ENCODE data around the gene TMEM236. TPM values are rescaled to one million over a fixed set of nuclear protein-coding genes. Genes with fewer than 3 reads are reported as not detected.

TMEM236 gene
- total RNA-seq, 4 donors from 2014 or later = 0.16 to 1.6 (median 0.63) TPM

DNA sequence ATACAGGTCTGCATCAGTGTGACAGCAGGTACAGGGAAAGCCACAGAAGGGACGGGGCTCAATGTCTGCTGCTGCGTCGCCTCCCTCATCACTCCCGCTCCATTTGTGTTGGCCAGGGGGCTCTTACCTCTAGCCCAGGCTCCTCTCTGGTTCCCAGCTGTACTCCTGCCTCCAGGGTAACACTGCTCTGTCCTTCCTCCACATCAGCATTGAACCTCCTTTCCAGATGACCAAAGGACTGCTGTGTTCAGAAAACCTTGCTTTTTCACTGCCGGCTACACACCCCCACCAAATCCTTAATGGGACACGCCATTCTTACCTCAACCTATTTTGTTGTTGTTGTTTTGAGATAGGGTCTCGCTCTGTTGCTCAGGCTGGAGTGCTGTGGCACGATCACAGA lies 2.1 kb upstream of the TMEM236 start:
- TF ChIP-seq EP300 (IDR thresholded peaks at IDR 0.05) = no peak
- TF ChIP-seq, protein P1, sequence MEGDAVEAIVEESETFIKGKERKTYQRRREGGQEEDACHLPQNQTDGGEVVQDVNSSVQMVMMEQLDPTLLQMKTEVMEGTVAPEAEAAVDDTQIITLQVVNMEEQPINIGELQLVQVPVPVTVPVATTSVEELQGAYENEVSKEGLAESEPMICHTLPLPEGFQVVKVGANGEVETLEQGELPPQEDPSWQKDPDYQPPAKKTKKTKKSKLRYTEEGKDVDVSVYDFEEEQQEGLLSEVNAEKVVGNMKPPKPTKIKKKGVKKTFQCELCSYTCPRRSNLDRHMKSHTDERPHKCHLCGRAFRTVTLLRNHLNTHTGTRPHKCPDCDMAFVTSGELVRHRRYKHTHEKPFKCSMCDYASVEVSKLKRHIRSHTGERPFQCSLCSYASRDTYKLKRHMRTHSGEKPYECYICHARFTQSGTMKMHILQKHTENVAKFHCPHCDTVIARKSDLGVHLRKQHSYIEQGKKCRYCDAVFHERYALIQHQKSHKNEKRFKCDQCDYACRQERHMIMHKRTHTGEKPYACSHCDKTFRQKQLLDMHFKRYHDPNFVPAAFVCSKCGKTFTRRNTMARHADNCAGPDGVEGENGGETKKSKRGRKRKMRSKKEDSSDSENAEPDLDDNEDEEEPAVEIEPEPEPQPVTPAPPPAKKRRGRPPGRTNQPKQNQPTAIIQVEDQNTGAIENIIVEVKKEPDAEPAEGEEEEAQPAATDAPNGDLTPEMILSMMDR (IDR thresholded peaks at IDR 0.05) = no peak
- ATAC-seq = no peak
- Histone ChIP-seq H3K4me1 (no peaks in the 10 kb centered on the region), H3K27ac (no peak overlapping the region), H3K27me3 (no peaks in the 10 kb centered on the region), H3K36me3 (no peaks in the 10 kb centered on the region), H3K4me3 (no peak overlapping the region), H3K9me3 (no peaks in the 10 kb centered on the region)
- WGBS, 2 donors (ENCODE audit: low coverage in 1 of 2) = 90 to 97% methylated on average over 4 to 7 of the region's 8 CpGs

DNA sequence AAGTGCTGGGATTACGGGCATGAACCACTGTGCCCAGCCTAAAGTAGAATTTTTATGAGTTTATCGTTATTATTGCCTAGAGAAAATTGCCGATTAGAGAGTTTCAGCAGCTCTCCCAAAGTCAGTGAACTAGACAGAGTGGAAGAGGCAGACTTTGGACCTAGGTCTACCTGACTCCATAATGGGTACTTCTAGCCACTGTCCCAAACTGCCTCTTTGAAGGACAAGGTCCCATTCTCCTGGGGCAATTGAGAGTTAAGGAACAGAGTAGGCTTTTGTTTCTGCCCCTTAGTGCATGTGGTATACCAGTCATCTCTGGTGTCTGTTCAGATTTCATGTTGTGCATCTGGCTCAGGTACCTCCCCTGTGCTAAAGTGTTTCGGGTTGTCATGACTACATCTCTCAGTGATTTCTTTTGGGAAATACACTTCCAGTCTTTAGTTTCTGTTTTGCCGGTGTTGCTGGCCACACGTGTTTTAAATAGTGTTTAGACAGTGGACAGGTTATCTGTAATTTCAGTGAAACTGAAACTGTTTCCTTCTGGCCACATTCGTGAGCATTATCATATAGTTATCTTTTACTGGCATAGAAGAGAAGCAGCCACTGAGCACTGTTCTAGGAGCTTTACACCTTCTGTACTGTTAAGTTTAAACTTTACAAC lies 4.7 kb downstream of the TMEM236 start:
- TF ChIP-seq POLR2AphosphoS5 (IDR thresholded peaks at IDR 0.05) (no peak), EP300 (IDR thresholded peaks at IDR 0.05) (no peak), POLR2A (IDR thresholded peaks at IDR 0.05) (no peak)
- TF ChIP-seq, protein P1 (IDR thresholded peaks at IDR 0.05) = no peak
- no peaks in the 10 kb centered on the region for H3K36me3 ChIP-seq
- WGBS, 2 donors (ENCODE audit: low coverage in 1 of 2) = 43 to 45% methylated on average over 5 to 7 of the region's 7 CpGs
- H3K27ac ChIP-seq = no peak overlapping the region
- no peak overlapping the region for H3K4me3 ChIP-seq
- peaks cover 0 to 6% (median 0%) of the 10 kb centered on the region in 3 donors for H3K4me1 ChIP-seq
- H3K9me3 ChIP-seq = no peaks in the 10 kb centered on the region
- ATAC-seq = peak; percentile 34
- no peaks in the 10 kb centered on the region for H3K27me3 ChIP-seq

- no peak overlapping the region for H3K4me3 ChIP-seq
- H3K27me3 ChIP-seq = no peaks in the 10 kb centered on the region
- no peak overlapping the region for H3K27ac ChIP-seq
- peaks cover 0 to 6% (median 0%) of the 10 kb centered on the region in 3 donors for H3K4me1 ChIP-seq
- TF ChIP-seq EP300 (IDR thresholded peaks at IDR 0.05) (no peak), POLR2AphosphoS5 (IDR thresholded peaks at IDR 0.05) (no peak), POLR2A (IDR thresholded peaks at IDR 0.05) (no peak)
- TF ChIP-seq, protein P1 (IDR thresholded peaks at IDR 0.05) = no peak
- H3K9me3 ChIP-seq = no peaks in the 10 kb centered on the region
- ATAC-seq = no peak
- no peaks in the 10 kb centered on the region for H3K36me3 ChIP-seq
- WGBS, 2 donors (ENCODE audit: low coverage in 1 of 2) = 70 to 79% methylated on average over 2 of the region's 2 CpGs
These were observed 6.2 kb downstream of the TMEM236 start for GRCh38 chr10:17758200-17758599.

- TF ChIP-seq EP300 (IDR thresholded peaks at IDR 0.05) (no peak), POLR2A (IDR thresholded peaks at IDR 0.05) (no peak), POLR2AphosphoS5 (IDR thresholded peaks at IDR 0.05) (no peak)
- TF ChIP-seq, protein P1 (IDR thresholded peaks at IDR 0.05) = no peak
- ATAC-seq = peak; percentile 25
- no peaks in the 10 kb centered on the region for H3K36me3 ChIP-seq
These were observed 6.9 kb downstream of the TMEM236 start for GRCh38 chr10:17758896-17759295.

GRCh38 chr10:17764142-17764541 lies 12.1 kb downstream of the TMEM236 start:
- Histone ChIP-seq H3K27me3 (no peaks in the 10 kb centered on the region), H3K9me3 (peaks cover 0 to 7% (median 0%) of the 10 kb centered on the region in 3 donors), H3K27ac (no peak overlapping the region), H3K4me3 (no peak overlapping the region), H3K4me1 (peaks cover 0 to 2% (median 0%) of the 10 kb centered on the region in 3 donors), H3K36me3 (no peaks in the 10 kb centered on the region)
- WGBS, 2 donors (ENCODE audit: low coverage in 1 of 2) = 47 to 51% methylated on average over 4 of the region's 4 CpGs
- TF ChIP-seq EP300 (IDR thresholded peaks at IDR 0.05) (no peak), POLR2A (IDR thresholded peaks at IDR 0.05) (no peak), POLR2AphosphoS5 (IDR thresholded peaks at IDR 0.05) (no peak)
- TF ChIP-seq, protein P1 (IDR thresholded peaks at IDR 0.05) = no peak
- no peak for ATAC-seq

More at GRCh38 chr10:17758896-17759295, 6.9 kb downstream of the TMEM236 start:
- Histone ChIP-seq H3K4me1 (peaks cover 0 to 6% (median 0%) of the 10 kb centered on the region in 3 donors), H3K4me3 (no peak overlapping the region), H3K27me3 (no peaks in the 10 kb centered on the region), H3K9me3 (no peaks in the 10 kb centered on the region), H3K27ac (no peak overlapping the region)

Measured in gastroesophageal sphincter (tissue), 4 donors.